ENCODE measurements around the gene SLC22A14. TPM values are rescaled to one million over a fixed set of nuclear protein-coding genes. Genes with fewer than 3 reads are reported as not detected.
A peak's percentile ranks its signal among the peaks of the same experiment; 100 is the strongest.

SLC22A14 gene
- total and polyA plus RNA-seq, 2 donors from 2014 or later: 0.19 to 0.75 TPM

DNA sequence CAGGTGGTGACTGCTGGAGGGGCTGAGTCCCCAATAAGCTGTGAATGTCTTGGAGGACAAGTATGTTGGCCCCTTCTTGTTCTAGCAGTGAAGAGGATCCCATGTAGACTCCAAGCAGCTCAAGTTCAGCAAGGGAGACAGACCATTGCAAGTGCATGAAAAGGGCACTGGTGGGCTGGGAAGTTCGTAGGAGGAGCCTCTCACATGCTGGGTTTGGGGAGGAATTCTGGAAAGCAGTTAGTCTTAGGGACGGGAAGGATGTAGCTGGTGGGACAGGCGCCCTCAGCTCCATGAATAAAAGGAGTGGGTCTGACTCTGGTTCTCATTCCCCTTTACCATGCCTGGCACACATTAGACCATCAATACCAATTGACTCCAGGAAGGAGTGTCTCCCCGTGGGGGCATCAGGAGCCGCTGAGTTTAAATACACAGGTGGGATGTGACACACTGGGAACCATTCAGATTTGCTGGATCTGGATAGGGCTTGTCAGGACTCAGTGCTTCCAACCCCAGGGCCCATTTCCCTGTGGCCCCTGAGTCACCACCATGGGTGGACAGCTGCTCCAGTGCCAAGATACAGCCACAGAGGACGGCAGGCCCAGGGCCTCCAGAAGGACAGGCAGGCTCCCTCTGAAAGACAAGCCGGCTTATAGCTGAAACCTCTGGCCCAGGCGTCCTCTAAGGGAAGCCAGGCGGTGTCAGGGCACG lies 63.9 kb downstream of the SLC22A14 start:
- Histone ChIP-seq H3K4me3 (ENCODE audit: low read length in 3 of 3) (peak overlapping the region in 1 of 3 donors; percentile 54), H3K9me3 (ENCODE audit: control insufficient read depth in 2 of 3, insufficient read depth in 1 of 3, low read length in 3 of 3) (no peaks in the 10 kb centered on the region), H3K27ac (ENCODE audit: low read depth in 2 of 2, low read length in 2 of 2) (peak overlapping the region; percentile 36 to 54), H3K36me3 (ENCODE audit: control insufficient read depth in 2 of 3, insufficient read depth in 3 of 3, low read length in 3 of 3) (no peaks in the 10 kb centered on the region), H3K4me1 (ENCODE audit: control insufficient read depth in 2 of 3, insufficient read depth in 2 of 3, low read depth in 1 of 3, low read length in 3 of 3) (peaks cover 0 to 5% (median 0%) of the 10 kb centered on the region in 3 donors), H3K27me3 (ENCODE audit: control insufficient read depth, insufficient read depth, low read length) (no peaks in the 10 kb centered on the region), H3K9ac (ENCODE audit: low read length in 3 of 3) (peak overlapping the region in 1 of 3 donors; percentile 42)
- FAIRE-seq (no peak), DNase-seq (no peak)
- TF ChIP-seq, protein P1, sequence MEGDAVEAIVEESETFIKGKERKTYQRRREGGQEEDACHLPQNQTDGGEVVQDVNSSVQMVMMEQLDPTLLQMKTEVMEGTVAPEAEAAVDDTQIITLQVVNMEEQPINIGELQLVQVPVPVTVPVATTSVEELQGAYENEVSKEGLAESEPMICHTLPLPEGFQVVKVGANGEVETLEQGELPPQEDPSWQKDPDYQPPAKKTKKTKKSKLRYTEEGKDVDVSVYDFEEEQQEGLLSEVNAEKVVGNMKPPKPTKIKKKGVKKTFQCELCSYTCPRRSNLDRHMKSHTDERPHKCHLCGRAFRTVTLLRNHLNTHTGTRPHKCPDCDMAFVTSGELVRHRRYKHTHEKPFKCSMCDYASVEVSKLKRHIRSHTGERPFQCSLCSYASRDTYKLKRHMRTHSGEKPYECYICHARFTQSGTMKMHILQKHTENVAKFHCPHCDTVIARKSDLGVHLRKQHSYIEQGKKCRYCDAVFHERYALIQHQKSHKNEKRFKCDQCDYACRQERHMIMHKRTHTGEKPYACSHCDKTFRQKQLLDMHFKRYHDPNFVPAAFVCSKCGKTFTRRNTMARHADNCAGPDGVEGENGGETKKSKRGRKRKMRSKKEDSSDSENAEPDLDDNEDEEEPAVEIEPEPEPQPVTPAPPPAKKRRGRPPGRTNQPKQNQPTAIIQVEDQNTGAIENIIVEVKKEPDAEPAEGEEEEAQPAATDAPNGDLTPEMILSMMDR (IDR thresholded peaks at IDR 0.05; ENCODE audit: borderline replicate concordance, extremely low read depth, insufficient read depth): no peak
- intact Hi-C loops (cut with DNase I): no loop called here

DNA sequence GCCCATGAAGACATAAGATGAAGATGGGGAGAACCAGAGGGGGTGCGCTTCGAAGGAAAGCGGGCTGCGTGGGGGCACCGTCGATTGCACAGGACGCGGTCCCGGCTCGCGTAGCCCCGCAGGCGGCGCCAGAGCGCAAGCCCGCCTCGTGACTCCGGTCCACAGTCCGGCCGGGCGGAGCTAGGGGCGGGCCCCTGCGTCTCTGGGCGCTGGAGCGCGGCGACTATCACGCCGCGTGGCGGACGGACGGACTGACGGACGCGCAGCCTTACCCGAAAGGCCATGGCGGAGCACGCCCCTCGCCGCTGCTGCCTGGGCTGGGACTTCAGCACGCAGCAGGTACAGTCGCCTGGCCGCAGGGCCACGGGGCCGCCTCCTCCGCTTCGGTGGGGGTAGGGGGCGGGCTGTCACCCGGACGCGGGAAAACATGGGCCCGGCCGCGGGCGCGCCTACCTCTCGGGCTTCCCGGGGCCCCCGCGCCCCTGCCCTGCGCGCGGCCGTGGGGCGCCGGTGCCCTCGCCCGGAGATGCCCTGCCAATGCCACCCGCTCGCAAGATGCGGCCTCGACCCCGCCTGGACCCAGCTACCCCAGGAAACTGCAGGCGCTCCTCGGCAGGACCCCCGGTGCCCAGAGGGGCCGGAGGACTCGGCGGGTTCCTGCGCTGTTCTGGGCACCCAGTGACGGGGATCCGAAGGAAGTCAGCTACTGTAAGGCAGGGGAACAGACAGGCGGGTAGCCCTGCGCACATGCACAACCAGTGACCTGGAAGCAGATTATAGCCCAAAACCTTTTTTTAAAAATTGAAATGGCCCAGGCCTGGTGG lies 64.7 kb downstream of the SLC22A14 start, which contains the start of gene XYLB:
Gene XYLB (plus strand): TSS at position 199 of the 824 bp plus-strand sequence. CDS start 84 bp downstream, at position 283.
- TF ChIP-seq, protein P1 (IDR thresholded peaks at IDR 0.05; ENCODE audit: borderline replicate concordance, extremely low read depth, insufficient read depth): peak; percentile 87
- DNase-seq: peak; percentile 82 to 93 (median 90)
- H3K27ac ChIP-seq (ENCODE audit: low read depth in 2 of 2, low read length in 2 of 2): peak within 1 kb of the TSS; percentile 36 to 60
- no peaks in the 10 kb centered on the region for H3K9me3 ChIP-seq (ENCODE audit: control insufficient read depth in 2 of 3, insufficient read depth in 1 of 3, low read length in 3 of 3)
- H3K36me3 ChIP-seq (ENCODE audit: control insufficient read depth in 2 of 3, insufficient read depth in 3 of 3, low read length in 3 of 3): no peaks in the 10 kb centered on the region
- no peaks in the 10 kb centered on the region for H3K27me3 ChIP-seq (ENCODE audit: control insufficient read depth, insufficient read depth, low read length)
- H3K4me1 ChIP-seq (ENCODE audit: control insufficient read depth in 2 of 3, insufficient read depth in 2 of 3, low read depth in 1 of 3, low read length in 3 of 3): peaks cover 0 to 5% (median 0%) of the 10 kb centered on the region in 3 donors
- no peak for FAIRE-seq
- H3K9ac ChIP-seq (ENCODE audit: low read length in 3 of 3): peak within 1 kb of the TSS in 2 of 3 donors; percentile 16 to 59
- intact Hi-C loops (cut with DNase I): no loop called here
- peak within 1 kb of the TSS; percentile 48 to 70 (median 54) for H3K4me3 ChIP-seq (ENCODE audit: low read length in 3 of 3)

DNA sequence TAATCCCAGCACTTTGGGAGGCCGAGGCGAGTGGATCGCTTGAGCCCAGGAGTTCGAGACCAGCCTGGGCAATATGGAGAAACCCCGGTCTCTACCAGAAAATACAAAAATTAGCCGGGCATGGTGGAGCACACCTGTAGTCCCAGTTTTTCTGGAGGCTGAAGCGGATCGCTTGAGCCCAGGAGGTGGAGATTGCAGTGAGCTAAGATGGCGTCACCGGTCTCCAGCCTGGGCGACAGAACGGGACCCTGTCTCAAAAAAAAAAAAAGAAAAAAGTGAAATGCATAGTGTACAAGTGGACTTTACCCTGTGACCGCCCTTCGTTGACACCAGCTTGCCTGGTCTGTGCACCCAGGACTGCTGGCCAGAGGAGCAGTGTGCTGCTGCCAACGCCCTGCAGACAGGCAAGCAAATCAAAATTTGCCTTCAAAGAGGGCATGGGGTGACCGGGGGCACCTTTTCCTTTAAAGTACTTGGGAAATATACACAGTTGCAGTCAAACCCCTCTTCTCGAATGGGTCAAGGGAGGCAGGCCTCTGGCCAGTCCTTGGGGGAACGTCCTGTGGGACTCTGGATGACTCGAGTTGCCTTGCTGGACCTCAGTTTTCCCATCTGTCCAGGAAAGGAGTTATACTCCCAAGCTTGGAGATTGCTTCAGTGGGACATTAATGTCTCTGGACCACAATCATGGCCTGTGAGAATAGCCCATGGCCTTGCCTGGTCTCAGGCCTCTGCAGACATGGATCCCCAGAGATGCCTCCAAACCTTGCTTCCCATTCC lies 65.5 kb downstream of the SLC22A14 start:
- H3K9me3 ChIP-seq (ENCODE audit: control insufficient read depth in 2 of 3, insufficient read depth in 1 of 3, low read length in 3 of 3): no peaks in the 10 kb centered on the region
- peak overlapping the region in 1 of 3 donors; percentile 59 for H3K9ac ChIP-seq (ENCODE audit: low read length in 3 of 3)
- no peak for FAIRE-seq
- intact Hi-C loops (cut with DNase I): no loop called here
- DNase-seq: peak in 1 of 5 donors; percentile 7
- no peak overlapping the region for H3K27ac ChIP-seq (ENCODE audit: low read depth in 2 of 2, low read length in 2 of 2)
- TF ChIP-seq, protein P1 (IDR thresholded peaks at IDR 0.05; ENCODE audit: borderline replicate concordance, extremely low read depth, insufficient read depth): no peak
- peak overlapping the region; percentile 30 to 70 (median 54) for H3K4me3 ChIP-seq (ENCODE audit: low read length in 3 of 3)
- H3K4me1 ChIP-seq (ENCODE audit: control insufficient read depth in 2 of 3, insufficient read depth in 2 of 3, low read depth in 1 of 3, low read length in 3 of 3): peaks cover 0 to 5% (median 0%) of the 10 kb centered on the region in 3 donors
- H3K27me3 ChIP-seq (ENCODE audit: control insufficient read depth, insufficient read depth, low read length): no peaks in the 10 kb centered on the region
- H3K36me3 ChIP-seq (ENCODE audit: control insufficient read depth in 2 of 3, insufficient read depth in 3 of 3, low read length in 3 of 3): no peaks in the 10 kb centered on the region

All from kidney (tissue), 14 donors.